ENCODE data around the gene KRTAP1-4.

GRCh38 chr17:40992666-40993065 lies 37.3 kb downstream of the KRTAP1-4 start:
- TF ChIP-seq CTCF (IDR thresholded peaks at IDR 0.05) (no peak), ZFX (IDR thresholded peaks at IDR 0.05; ENCODE audit: borderline replicate concordance) (no peak)

Data from 22Rv1 (cell line).